Activated T-helper 1 cell treated with anti-CD3 and anti-CD28 coated beads, Interleukin-2, amount 50 U/mL, for 16 hours (primary cell): ENCODE data around the gene CASP7.

Source experiments
- DNase-seq, 2 donors: peaks; one replicate each; pipeline ENCODE4 v3.0.0-alpha.2; 2020; ENCODE audit warnings: low read depth in 1 of 2, low spot score in 1 of 2

Gene CASP7

GRCh38 chr10:113665806-113666354, 13.8 kb upstream of the CASP7 start:
- DNase-seq = no peak

DNA sequence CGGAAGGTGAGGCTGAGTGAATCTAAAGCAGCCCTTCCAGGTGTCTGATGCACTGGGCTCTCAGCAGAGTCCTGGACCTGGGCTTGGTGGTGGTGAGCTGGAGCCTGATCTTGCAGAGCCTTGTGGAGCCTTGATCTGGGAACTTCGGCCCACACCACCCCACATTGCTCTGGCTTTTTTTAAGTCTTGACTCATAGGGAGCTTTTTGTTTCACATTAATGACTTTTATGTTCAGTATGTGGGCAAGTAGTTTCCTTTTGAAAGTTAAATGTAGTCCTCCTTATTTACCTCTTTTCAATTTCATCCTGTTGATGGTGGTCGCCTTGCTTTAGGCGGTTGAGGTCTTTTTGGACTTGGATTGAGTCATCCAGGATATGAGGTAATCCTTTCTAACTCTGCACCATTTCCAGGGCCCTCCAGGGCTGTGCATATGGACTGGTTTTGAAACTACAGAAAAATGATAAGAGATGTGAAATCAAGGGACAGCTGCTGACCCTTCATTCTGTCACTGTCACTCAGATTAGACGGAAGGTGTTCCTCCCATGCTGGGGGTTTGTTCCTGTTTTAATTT, 12.9 kb upstream of the CASP7 start:
- no peak for DNase-seq

DNA sequence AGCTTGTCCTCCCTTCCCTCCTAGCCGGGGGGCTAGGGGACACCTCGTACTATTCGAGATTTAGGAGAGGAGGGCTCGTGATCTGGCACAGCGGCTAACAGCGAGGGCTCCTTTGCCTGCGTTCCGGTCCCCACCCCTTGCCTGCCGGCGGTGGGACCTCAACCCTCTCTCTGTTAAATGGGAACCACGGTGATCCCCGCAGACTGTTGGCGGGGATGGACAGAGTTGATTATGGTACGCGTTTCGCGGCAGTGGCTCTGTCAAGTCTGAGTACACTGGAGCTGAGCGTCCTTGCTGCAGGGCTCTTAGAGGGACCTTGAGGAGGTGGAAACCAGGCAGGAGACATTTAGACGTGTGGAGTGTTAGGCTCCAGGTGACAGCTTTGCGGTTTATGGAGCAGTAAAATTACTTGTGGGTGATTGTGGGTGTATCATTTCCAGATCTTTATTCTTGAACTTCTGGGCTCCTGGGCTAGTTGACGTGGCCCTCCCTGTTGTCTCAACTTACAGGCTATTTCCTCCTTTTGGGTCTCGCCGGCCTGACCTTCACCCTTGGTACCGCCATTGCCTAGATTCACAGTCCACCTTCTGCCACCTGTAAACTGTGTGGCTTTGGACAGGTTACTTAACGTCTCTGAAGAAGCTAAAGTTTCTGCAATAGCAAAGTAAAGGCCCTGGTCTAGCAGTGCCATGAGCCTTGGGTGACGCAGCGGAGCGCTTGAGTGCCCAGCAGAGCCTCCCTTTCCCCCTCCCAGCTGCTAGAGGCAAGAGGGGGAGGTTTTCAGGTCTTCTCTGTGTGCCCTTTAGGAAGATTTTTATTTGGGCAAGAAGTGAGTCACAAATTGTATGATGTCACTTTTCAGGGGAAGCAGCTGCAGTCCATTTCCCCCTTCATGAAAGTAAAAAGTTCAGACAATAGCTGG, 739 bp downstream of the CASP7 start:
- DNase-seq = no peak

DNA sequence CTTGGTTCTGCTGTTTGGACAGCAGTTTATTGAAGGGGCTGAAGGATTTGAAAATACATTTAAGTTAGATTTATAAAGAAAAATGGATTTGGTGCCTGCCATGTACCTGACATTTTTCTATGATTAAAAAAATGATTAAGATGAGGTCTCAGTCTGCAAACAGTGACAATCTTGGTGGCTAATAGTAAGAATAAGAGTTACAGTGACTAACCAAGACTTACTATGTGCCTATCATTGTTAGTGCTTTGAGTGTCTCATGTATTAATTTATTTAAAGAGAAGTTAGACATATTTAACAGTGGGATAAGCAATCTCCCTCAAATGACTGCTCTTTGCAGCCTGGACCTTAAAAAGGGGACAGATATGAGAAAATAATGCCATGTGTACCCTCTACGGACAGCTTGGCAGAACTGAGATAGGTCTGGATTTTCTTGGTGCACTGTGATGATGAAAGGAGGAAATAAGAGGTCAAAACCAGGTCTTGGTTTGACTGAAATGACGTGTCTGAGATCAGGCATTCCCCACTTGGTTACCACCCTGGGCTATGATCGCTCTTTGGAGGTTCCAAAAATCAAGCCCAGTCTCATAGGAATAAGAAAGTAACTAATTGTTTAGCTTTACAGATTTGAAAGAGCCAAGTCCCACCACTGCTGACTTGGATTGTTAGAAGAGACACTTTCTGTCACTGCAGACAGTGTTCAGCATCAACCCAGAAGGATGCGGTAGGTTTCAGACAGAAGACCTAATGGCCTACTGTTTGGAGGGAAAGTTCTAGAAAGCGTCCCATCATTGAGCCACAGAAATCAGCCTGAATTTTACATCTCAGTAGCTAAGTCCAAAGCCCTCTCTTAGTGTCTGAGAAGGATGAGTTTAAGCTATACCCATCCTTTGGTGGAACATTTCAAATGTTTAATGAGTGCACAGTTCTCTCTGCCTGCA, 2.1 kb downstream of the CASP7 start:
- DNase-seq = no peak

DNA sequence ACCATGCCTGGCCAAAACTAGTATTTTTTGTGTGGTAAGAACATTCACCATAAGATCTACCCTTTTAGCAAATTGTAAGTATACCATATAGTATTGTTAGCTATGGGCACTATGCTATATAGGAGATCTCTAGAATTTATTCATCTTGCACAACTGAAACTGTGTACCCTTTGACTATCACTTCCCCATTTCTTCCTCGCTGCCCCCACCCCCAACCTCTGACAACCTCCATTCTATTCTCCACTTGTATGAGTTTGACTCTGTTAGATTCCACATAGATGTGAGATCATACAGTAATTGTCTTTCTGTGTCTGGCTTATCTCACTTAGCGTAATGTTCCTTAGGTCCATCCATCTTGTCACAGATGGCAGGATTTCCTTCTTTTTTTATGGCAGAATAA, 3.6 kb downstream of the CASP7 start:
- DNase-seq = no peak

DNA sequence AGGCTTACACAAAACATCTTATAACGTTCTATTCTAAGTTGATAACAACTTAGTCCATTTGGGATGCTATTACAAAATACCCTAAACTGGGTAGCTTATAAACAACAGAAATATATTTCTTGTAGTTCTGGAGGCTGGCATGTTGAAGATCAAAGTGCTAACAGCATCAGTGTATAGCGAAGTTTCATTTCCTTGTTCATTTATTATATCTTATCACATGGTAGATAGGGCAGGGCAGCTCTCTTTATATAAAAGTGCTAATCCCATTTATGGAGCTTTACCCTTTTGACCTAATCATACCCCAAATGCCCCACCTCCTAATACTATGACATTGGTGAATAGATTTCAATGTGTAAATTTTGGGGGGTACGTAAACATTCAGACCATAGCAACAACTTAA, 6.3 kb downstream of the CASP7 start:
- DNase-seq = no peak

- no peak for DNase-seq
These were observed 7.3 kb downstream of the CASP7 start for GRCh38 chr10:113687037-113687436.

DNA sequence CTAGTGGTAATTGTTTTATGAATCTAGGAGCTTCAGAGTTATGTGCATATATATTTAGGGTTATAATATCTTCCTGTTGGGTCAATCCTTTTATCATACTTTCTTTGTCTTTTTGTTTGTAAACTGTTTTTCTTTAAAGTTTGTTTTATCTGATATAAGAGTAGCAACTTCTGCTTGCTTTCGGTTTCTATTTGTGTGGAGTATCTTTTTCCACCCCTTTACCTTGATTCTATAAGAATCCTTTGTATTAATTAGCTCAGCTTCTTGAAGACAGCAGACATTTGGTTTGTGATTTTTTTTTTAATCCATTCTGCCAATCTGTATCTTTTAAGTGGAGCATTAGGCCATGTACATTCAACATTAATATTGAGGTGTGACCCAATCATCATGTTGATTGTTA, 9.3 kb downstream of the CASP7 start:
- no peak for DNase-seq

GRCh38 chr10:113689574-113689973, 9.9 kb downstream of the CASP7 start:
- no peak for DNase-seq

DNA sequence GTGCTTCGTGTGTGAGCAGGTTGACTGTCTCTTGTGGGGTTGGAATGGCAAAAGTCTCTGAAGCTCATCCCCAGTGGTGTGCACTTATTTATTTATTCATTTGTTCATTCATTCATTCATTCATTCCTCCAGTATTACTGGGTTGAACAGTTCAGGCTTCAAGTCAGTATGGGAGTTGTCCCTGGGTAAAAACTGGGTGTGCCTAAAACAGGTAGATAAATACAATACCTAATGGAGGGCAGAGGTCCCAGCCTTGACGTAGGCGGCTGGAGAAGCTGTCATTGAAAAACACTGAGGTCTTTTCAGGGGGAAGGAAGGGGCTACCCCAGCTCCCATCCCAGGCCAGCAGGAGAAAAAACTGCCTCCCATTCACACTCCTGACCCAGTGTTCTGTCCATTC, 11.0 kb downstream of the CASP7 start:
- no peak for DNase-seq

GRCh38 chr10:113691381-113691780, 11.7 kb downstream of the CASP7 start:
- no peak for DNase-seq

GRCh38 chr10:113692271-113692670, 12.6 kb downstream of the CASP7 start:
- DNase-seq = no peak

DNA sequence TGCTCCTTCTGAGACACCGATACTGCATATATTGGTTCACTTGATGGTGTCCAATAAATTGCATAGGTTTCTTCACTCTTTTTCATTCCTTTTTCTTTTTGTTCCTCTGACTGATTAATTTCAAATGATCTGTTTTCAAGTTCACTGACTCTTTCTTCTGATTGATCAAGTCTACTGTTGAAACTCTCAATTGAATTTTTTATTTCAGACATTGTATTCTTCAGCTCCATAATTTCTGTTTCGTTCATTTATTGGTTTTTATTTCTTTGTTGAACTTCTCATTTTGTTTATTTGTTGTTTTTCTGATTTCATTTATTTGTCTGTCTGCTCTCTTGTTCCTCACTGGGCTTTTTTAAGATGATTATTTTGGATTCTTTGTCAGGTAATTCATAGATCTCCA, 13.6 kb downstream of the CASP7 start:
- no peak for DNase-seq

DNA sequence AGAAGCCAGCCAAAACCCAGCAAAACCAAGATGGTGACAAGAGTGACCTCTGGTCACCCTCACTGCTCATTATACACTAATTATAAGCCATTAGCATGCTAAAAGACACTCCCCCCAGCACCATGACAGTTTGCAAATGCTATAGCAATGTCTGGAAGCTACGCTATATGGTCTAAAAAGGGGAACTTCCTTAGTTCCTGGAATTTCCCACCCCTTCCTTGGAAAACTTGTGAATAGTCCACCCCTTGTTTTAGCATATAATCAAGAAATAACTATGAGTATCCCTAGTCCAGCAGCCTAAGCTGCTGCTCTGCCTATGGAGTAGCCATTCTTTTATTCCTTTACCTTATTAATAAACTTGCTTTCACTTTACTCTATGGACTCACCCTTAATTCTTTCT, 16.0 kb downstream of the CASP7 start:
- no peak for DNase-seq

DNA sequence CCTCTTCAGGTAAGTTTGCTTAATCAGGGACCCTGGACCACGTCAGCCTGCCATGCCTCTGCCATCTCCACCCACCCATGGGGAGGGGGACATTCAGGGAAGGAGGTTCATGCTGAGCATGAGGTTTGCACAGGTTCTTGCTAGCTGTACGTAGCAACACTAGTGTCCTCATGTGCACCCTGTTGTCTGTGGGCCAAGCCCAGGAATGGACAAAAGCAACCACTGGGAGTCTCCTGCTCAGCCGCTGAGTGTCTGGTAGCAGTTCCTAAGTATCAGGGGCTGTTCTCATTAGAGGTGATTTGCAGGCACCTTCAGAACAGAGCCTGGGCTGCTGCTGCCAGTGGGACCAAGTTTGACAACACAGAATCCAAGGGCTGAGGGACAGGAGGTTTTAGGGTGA, 17.9 kb downstream of the CASP7 start:
- DNase-seq = no peak

GRCh38 chr10:113704637-113705343, 25.1 kb downstream of the CASP7 start:
- no peak for DNase-seq

- no peak for DNase-seq
These were observed 25.6 kb downstream of the CASP7 start for GRCh38 chr10:113705344-113705652.

GRCh38 chr10:113706623-113707022, 26.9 kb downstream of the CASP7 start:
- no peak for DNase-seq

- no peak for DNase-seq
These were observed 28.9 kb downstream of the CASP7 start for GRCh38 chr10:113708640-113709039.

DNA sequence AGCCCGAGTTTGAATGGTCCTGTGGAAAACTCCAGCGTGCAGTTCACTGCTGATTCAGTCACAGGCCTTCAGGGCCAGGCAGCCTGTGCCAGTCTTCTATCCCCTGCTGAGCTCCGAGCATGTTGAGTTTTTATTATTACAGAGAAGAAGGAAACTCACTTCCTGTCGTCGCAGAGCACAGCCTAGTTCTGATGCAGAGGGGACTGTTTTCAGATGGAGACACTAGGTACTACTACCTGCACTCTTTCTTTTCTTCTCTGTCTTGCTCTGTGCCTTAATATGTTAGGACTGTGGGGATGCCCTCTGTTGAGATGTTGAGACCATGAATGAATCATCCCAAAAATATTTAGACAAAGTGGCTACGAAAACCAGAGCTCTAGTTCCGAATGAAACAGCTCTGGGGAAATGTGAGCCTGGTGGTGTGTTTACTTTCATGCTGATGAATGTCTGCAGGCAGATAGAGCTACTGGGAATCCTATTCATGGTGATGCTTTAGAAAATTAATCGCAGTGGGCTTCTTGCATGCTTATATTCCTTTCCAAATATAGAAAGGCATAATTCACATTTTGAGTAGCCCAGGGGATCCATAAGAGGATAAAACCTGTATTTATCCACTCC, 29.6 kb downstream of the CASP7 start:
- no peak for DNase-seq

DNA sequence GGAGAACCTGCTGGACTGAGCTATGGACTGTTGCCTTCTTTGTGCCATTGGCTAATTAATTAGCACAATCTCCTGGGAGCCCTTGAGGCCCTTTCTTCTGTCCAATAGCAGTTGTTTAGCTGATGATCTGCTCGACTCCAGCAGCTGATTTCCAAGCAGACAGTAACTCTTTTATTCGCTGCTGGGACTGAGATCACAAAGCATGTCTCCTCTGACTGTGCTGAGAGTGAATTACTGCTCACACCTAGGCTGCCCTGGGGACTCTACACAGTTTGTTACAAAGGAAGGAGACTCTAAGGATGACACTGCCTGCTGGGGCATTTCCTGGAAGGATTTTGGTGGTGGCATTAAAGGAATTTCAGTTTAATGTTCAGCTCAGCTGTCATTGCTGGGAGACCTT, 31.4 kb downstream of the CASP7 start:
- no peak for DNase-seq
